Mammary epithelial cell (primary cell): ENCODE measurements around the gene MYOM3.

Experiments used
- EZH2 ChIP-seq: IDR thresholded peaks from 2 replicates; pipeline ENCODE4 v1.6.1; 2012; ENCODE audit warnings: low read length, inconsistent platforms, borderline replicate concordance
- TF ChIP-seq, protein P1 (sequence below), 2 donors: IDR thresholded peaks in 1 of 2; conservative IDR thresholded peaks in 1 of 2; 2 replicates each; pipeline ENCODE4 v1.5.1; 2011 to 2012; ENCODE audit warnings: inconsistent platforms in 2 of 2, low read length in 2 of 2, mild to moderate bottlenecking in 2 of 2, control low read depth in 1 of 2, low read depth in 1 of 2; ENCODE audit not compliant: insufficient read depth in 1 of 2; ENCODE audit errors: extremely low read depth in 1 of 2

DNA sequence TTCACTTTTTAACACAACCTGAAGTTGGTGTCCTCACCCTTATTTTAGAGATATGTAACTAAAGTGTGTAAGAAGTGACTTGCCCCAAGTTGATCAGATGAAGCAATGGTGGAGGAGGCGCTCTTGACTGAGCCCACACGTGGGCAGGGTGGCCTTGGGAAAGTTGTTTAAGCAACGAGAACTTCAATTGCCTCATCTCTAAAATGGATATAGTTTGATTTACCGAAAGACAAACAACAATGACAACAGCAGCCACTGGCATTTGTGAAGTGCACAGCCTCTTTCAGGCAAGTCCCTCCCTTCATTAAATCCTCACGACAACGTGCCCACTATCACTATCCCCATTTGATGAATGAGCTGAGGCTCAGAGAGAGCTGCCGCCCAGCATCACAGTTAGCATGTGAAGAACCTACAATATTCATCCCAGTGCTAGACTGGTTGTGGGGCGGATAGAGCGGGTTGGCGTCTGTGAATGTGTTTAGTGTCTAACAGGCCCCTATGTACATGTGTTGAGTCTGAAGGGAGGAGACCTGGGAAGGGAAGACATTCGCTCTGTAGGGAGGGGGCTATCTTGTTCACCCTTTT is 28.0 kb upstream of the MYOM3 start:
- TF ChIP-seq, protein P1, sequence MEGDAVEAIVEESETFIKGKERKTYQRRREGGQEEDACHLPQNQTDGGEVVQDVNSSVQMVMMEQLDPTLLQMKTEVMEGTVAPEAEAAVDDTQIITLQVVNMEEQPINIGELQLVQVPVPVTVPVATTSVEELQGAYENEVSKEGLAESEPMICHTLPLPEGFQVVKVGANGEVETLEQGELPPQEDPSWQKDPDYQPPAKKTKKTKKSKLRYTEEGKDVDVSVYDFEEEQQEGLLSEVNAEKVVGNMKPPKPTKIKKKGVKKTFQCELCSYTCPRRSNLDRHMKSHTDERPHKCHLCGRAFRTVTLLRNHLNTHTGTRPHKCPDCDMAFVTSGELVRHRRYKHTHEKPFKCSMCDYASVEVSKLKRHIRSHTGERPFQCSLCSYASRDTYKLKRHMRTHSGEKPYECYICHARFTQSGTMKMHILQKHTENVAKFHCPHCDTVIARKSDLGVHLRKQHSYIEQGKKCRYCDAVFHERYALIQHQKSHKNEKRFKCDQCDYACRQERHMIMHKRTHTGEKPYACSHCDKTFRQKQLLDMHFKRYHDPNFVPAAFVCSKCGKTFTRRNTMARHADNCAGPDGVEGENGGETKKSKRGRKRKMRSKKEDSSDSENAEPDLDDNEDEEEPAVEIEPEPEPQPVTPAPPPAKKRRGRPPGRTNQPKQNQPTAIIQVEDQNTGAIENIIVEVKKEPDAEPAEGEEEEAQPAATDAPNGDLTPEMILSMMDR (conservative IDR thresholded peaks at IDR 0.05 in 1 of 2, IDR thresholded peaks at IDR 0.05 in 1 of 2; ENCODE audit: extremely low read depth in 1 of 2, insufficient read depth in 1 of 2, low read depth in 1 of 2, low read length in 2 of 2): no peak
- TF ChIP-seq EZH2: no peak
